Measurements from ENCODE around the gene KCNH3.

GRCh38 chr12:49580572-49581535 lies 42.0 kb downstream of the KCNH3 start:
- no peak for TF ChIP-seq ZNF664 (tag by site-specific recombination; IDR thresholded peaks at IDR 0.05)
- no peak for TF ChIP-seq ZNF449 (tag by site-specific recombination; IDR thresholded peaks at IDR 0.05)
- TF ChIP-seq CTCF (tag by site-specific recombination; IDR thresholded peaks at IDR 0.05) = peak; percentile 90

All from HEK293 (cell line).